T47D (cell line): ENCODE results near the gene NCR3LG1.

Experiments used
- DNase-seq, 2 experiments: peaks; one replicate each; pipeline versions ENCODE4 v3.0.0 to v3.0.0-alpha.2; 2011 to 2012; ENCODE audit warnings: low read depth in 1 of 2, low spot score in 1 of 2
- JUND ChIP-seq: IDR thresholded peaks from 2 replicates; pipeline ENCODE4 v1.6.1; 2012; ENCODE audit warnings: low read depth
- in situ Hi-C: cut with HindIII; loops from 2 replicates; pipeline ENCODE4 v1.10.0; 2016; ENCODE audit warnings: low sequenced_read_pairs, low pct_unique_long_range_greater_than_20kb

The NCR3LG1 gene

DNA sequence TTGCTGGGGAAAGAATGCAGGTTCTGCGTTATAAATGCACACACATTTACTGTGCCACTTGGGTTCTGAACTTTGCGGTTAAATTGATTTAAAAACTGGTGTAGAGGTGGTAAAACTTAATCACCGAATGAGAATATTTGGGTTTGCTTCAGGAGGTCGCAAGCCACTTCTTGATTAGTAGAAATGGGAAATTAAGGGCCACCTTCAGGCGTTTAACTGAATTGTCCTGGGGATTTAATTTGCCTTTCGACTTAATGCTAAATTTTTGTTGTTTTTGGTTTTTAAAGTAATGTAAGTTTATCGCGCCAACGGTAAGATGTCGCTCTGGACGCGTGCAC is 459 bp upstream of the NCR3LG1 start:
- in situ Hi-C loops, result no loop called here
- DNase-seq, result no peak
- no peak for TF ChIP-seq JUND

GRCh38 chr11:17352950-17353820 is 1.6 kb downstream of the NCR3LG1 start:
- in situ Hi-C loops, result no loop called here

GRCh38 chr11:17353821-17354600 is 2.4 kb downstream of the NCR3LG1 start:
- TF ChIP-seq JUND, result no peak
- in situ Hi-C loops, result no loop called here
- DNase-seq, result no peak

More at GRCh38 chr11:17352950-17353820, 1.6 kb downstream of the NCR3LG1 start:
- DNase-seq, result peak; percentile 43 to 62
- no peak for TF ChIP-seq JUND

- no peak for TF ChIP-seq JUND
- DNase-seq, result peak; percentile 55 to 74
- in situ Hi-C loops, result no loop called here
These were observed 3.0 kb downstream of the NCR3LG1 start for GRCh38 chr11:17354601-17354991.

DNA sequence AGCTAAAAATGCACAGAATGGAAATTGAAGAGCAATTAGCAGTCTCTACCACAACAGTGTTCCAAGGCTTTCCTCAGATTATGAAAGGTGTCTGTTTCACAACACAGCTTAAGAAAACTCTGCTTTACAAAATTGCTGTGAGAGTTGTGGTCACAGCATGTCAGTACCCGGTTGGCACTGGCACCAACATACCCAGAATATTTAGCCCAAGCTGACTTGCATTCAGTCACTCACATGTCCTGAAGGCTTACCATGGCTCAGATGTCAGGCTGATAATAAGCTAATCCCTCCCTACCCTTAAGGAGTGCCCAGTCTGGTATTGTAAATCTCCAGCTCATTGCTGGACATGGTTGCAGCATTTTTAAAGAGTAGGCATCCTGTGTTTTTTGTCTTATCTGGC is 14.9 kb downstream of the NCR3LG1 start:
- TF ChIP-seq JUND, result no peak
- DNase-seq, result peak in 1 of 2 experiments; percentile 51
- in situ Hi-C loops, result no loop called here

DNA sequence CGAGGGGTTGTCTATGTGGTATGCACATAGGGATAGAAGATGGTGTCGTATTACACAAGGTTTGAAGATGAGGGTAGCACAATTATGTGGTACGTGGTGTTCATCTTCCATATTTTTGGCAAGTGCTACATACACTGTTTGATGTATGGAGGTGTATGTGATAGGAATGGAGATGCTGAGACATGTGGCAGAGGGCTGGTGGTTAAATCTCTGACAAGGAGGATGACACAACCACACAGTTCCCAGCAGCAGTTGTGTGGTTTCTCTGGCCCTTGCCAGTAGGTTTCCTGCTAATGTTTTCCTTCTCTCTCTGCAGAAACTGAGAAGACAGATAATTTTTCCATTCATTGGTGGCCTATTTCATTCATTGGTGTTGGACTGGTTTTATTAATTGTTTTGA is 17.0 kb downstream of the NCR3LG1 start:
- DNase-seq, result no peak
- TF ChIP-seq JUND, result no peak
- in situ Hi-C loops, result no loop called here

DNA sequence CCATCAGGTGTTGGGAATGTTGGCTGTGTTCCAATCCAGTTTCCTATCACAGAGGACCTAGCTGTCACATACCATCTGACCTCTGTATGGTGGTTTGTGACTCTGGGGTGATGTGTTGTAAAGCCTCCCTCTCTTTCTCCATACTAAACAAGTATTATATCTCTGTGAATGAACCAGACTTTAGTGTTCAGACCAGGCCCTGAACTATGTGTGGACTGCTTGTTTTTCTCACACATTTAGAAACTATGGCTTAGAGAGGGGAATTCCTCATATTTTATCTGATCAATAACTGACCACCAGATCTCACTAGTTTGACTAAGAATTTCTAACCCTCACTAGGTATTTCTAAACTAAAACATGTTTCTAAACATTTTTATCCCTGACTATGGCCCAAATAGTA is 17.5 kb downstream of the NCR3LG1 start:
- DNase-seq, result no peak
- in situ Hi-C loops, result no loop called here
- no peak for TF ChIP-seq JUND

- in situ Hi-C loops, result no loop called here
- TF ChIP-seq JUND, result no peak
- DNase-seq, result no peak
These were observed 18.2 kb downstream of the NCR3LG1 start for GRCh38 chr11:17369684-17370243.

GRCh38 chr11:17371614-17372013 is 20.0 kb downstream of the NCR3LG1 start:
- in situ Hi-C loops, result no loop called here
- no peak for TF ChIP-seq JUND
- DNase-seq, result no peak

GRCh38 chr11:17375547-17375946 is 23.9 kb downstream of the NCR3LG1 start:
- in situ Hi-C loops, result no loop called here
- no peak for TF ChIP-seq JUND

DNA sequence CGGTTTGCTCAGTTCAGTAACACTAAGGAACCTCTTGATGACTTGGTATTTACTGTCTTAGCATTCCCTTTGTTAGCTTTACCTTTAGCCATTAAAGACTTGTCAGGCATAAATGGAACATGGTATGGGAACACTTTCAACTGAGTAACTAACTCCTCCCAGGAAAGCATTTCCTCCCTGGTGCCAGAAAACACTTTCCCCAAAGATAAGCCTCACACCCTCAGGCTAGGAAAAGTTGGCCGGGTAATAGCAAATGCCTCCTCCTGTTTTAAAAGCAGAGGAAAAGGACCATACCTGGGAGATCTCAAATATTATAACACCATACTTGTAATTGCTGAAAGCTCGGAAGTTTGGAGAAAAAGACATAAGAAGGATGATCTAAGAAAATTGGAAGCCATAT is 24.9 kb downstream of the NCR3LG1 start:
- TF ChIP-seq JUND, result no peak
- in situ Hi-C loops, result no loop called here
- no peak for DNase-seq

More at GRCh38 chr11:17375547-17375946, 23.9 kb downstream of the NCR3LG1 start:
- no peak for DNase-seq

GRCh38 chr11:17378655-17379054 is 27.1 kb downstream of the NCR3LG1 start:
- no peak for DNase-seq
- TF ChIP-seq JUND, result no peak
- in situ Hi-C loops, result no loop called here
